A204.1 (cell line): ENCODE measurements around the gene DXO.

Source experiments
- FAIRE-seq: peaks from 2 replicates; lab custom pipeline; 2012; peaks lifted over from hg19 to GRCh38; lab: Jason Lieb, UNC

The DXO gene

GRCh38 chr6:31927242-31927862, 44.6 kb downstream of the DXO start, which contains the start of gene C2:
Gene C2, plus strand, starts transcription at chr6:31927717. Its CDS starts 36 bp downstream, at chr6:31927753.
- no peak for FAIRE-seq

GRCh38 chr6:31922942-31923341, 49.0 kb downstream of the DXO start:
- FAIRE-seq, result no peak

DNA sequence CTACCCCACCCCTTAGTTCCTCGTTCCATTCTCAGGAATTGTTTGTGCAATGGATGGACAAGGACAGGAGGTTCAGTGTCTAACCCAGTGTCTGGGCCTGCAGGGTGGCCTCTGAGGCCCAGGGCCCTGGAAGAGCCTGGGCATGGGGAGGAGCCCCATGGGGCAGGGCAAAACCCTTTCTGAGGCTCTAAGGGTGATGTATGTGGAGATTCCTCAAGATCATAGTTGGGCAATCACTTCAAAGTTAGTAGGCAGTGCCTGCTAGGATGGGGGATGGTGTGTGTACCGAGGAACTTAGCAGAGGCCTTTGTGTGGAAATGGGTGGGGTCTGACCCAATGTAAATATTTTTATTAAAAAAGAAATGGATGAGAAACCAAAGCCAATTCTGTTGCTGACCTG, 51.1 kb downstream of the DXO start:
- no peak for FAIRE-seq
